ENCODE results near the gene PLD4.
"Not testable (repeated sequence)": the region's sequence is repeated elsewhere in the genome, so short reads cannot be mapped to it uniquely, and the experiment has no call there.

Gene PLD4, protein sequence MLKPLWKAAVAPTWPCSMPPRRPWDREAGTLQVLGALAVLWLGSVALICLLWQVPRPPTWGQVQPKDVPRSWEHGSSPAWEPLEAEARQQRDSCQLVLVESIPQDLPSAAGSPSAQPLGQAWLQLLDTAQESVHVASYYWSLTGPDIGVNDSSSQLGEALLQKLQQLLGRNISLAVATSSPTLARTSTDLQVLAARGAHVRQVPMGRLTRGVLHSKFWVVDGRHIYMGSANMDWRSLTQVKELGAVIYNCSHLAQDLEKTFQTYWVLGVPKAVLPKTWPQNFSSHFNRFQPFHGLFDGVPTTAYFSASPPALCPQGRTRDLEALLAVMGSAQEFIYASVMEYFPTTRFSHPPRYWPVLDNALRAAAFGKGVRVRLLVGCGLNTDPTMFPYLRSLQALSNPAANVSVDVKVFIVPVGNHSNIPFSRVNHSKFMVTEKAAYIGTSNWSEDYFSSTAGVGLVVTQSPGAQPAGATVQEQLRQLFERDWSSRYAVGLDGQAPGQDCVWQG

DNA sequence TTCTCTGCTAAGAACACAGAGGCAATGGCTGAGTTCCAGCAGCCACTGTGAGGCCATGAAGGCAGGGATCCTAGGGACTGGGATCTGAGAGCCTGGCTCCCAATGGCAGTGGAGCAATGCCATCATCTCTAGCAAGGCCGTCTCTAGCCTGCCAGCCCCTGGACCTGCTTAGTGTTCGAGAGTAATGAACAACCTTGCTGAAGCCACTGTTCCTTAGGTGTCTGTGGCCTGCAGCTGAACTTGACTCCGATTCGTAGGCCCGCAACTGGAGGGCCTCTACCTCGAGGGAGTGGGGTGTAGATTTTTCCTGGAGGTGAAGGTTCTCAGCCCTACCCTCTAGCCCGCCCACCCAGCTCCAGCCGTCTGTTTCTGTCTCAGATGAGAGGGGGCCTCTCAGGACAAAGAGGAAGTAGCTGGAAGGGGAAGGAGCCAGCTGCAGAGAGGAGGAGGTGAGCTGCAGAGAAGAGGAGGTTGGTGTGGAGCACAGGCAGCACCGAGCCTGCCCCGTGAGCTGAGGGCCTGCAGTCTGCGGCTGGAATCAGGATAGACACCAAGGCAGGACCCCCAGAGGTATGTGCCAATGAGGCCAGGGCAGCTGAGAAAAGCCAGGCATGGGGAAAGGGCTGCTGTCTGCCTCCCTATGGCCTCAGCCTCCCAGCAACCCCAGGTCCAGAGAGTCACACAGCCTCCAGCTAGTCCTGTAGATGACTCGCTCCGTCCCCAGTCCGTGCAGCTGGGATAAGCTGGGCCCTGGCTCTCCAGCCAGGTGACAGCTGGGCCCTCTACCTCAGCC is at the start of gene PLD4:
TSS of gene PLD4 (plus strand) at position 459 of the 793 bp plus-strand sequence. CDS start 2,262 bp downstream, outside the sequence.
- no peak for DNase-seq (ENCODE audit: low read depth)

DNA sequence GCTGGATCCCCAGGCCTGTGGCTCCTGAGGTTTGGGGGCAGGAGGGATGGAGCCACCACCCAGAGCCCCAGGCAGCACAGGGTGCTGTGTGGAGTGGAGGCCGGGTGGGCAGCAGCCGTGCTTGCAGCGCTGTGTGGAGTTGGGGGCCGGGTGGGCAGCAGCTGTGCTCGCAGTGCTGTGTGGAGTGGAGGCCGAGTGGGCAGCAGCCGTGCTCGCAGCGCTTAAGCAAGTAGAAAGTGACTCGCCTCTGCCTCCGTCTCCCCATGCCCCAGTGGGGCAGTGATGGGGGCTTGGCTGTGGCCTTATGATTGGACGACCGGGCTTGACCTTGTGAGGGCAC is 49.3 kb upstream of the PLD4 start:
- DNase-seq (ENCODE audit: low read depth): no peak

DNA sequence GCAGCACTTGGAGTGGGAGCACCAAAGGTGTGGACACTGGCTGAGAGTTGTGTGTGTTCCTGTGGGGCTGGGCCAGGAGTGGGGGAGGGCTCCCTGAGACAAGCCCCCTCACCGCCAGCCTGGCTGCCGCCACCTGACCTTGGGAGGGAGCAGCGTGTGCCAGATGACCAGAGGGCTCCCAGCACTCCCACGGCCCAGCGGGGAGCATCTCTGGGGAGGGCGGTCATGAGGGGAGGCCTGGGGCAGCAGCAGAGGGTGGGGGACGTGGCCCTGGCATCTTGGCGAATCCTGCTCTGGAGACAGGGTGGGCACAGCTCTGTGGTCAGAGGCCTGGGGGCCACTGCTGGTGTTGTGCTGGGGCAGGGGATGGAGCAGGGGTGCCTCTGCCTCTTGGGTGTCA is 48.9 kb upstream of the PLD4 start:
- DNase-seq (ENCODE audit: low read depth): no peak

DNA sequence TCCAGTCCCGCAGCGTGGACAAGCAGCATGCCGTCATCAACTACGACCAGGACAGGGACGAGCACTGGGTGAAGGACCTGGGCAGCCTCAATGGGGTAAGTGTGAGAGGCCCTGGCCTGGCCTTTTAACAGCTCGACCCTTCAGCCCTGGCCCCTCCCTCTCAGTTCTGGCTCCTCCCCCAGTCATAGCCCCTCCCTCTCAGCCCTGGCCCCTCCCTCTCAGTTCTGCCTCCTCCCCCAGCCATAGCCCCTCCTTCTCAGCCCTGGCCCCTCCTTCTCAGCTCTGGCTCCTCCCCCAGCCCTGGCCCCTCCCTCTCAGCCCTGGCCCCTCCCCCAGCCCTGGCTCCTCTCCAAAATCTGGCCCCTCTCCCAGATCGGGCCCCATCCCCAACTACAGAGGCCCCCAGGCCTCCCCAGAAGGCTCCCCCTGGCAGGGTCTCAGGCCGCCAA is 48.4 kb upstream of the PLD4 start:
- no peak for DNase-seq (ENCODE audit: low read depth)

DNA sequence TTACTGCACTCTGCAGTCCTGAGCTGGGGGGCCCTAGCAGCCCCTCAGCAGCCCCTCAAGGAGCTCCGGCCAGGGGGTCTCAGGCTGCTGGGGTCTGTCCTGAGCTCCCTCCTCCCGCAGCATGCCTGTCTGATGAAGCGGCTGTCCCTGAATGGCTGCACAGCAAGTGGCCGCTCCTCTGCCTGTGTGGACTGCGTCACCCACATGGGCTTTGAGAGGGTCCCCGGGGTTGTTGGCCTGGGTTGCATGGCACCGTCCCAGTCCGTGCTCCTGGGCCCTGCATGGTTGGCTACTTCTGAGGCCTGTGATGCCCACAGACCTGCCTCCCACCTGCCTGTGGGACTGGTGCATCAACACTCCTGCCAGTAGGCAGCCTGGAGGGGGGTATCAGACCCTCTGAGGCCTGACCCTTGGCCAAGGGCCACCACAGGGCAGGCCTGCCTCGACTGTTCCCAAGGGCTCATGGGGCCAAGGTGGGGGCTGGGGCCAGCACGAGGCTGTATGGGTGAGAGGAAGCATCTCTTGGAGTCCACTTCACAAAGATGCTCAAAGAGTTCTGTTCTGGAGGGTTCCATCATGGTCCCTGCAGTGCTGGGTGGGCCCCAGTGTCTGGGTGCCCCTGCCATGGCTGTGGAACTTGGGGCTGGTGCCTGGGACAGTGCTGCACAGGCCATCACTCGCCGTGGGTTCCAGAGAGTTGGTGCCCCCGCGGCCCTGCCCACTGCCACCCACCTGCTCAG is 47.4 kb upstream of the PLD4 start:
- DNase-seq (ENCODE audit: low read depth): no peak

DNA sequence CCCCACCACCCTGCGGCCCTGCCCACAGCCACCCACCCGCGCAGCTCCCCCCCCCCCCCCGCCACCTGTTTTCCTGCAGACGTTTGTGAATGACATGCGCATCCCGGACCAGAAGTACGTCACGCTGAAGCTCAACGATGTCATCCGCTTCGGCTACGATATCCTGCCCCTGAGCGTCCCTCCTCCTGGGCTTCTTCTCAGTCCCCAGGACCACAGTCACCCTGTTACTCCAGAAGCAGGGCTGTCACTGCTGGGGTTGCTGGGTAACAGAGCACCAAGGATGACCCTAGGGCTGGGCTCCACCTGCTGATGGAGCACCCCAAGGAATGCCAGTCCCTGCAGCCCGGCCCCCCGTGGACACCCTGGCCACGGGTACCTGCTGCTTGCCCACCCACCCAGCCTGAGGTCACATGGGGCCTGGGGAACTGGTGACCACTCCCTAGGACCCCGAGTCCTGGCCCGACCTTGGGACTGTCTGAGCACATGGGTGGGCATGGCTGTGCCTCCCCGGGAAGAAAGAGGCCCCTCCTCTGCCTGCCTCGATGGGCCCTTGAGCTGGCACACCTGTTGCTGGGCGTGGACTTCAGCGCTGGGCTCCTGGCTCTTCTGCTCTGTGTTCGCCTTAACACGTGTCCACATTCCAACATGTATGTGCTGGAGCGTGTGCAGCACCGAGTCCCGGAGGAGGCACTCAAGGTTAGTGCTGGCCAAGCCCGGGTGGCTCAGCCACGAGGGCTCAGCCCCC is 46.7 kb upstream of the PLD4 start:
- no peak for DNase-seq (ENCODE audit: low read depth)

DNA sequence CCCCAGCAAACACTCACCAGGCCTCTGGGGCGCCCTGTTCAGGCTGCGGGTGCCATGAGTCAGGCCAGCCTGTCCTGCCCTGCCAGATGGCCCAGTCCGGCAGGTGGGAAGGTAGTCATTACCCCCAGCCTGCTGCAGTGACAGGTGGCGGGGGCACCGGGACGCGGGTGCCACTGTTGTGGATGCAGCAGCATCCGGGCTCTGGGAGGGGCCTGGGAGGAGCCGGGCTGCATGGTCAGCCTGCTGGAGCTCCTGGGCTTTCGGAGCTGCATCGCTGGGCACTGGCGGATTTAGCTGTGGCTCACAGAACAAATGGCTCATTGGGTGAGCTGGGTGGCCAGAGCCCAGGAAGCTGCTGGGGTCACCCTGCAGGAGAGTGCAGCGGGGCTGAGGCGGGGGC is 46.1 kb upstream of the PLD4 start:
- no peak for DNase-seq (ENCODE audit: low read depth)

DNA sequence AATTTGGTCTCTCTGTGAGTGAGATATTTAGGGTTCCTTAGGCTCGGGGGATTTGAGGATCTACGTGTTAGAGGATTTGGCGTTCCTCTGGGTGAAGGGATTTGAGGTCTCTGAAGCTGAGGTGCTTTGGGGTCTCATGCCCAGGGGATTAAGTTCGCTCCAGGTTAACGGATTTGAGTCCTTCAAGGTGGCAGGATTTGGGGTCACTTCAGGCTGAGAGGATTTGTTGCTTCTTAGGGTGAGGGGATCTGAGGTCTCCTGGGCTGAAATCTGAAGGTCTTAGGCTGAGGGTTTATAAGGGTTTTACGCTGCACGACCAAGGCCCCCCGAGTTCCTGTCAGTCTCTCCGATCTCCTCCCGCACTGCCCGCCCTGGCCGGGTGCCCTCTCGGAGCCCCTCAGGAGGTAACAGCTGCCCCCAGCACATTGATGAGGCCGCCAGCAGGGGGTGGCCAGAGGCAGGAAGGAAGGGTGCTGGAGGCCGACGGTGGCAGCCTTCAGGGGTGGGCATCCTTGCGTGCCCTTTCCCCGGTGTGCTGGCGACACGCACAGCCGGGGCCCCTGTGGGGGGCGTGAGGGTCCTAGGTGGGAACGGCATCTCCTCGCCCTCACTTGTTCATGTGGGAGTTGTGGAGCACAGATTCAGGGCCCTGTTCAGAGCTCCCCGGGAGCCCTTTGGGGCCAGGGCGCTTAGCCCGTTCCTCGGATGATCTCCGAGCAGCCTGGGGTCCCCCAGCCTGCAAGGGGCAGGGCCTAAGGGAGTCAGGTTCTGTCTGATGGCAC is 45.3 kb upstream of the PLD4 start:
- DNase-seq (ENCODE audit: low read depth): no peak

DNA sequence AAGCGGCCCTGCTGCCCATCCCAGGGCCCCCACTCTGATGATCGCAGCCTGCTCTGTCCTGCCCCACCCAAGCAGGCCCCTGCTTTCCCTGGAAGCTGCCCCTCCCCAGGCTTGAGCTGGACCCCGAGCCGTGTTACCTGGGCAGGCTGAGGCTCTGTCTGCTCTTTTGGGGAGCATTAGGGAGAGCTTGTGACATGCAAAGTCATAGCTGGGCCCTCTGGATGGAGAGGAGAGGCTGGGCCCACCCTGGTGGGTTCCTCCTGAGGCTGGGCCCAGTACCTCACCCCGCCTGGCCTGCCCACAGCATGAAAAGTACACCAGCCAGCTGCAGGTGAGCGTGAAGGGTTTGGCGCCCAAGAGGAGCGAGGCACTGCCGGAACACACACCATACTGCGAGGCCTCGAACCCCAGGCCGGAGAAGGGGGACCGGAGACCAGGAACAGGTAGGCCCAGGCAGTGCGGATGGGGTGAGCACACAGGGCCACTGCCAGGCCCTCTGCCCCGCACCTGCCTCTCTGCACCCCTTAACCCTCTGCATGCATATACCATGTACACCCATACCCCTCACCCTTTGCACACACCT is 44.6 kb upstream of the PLD4 start:
- no peak for DNase-seq (ENCODE audit: low read depth)

DNA sequence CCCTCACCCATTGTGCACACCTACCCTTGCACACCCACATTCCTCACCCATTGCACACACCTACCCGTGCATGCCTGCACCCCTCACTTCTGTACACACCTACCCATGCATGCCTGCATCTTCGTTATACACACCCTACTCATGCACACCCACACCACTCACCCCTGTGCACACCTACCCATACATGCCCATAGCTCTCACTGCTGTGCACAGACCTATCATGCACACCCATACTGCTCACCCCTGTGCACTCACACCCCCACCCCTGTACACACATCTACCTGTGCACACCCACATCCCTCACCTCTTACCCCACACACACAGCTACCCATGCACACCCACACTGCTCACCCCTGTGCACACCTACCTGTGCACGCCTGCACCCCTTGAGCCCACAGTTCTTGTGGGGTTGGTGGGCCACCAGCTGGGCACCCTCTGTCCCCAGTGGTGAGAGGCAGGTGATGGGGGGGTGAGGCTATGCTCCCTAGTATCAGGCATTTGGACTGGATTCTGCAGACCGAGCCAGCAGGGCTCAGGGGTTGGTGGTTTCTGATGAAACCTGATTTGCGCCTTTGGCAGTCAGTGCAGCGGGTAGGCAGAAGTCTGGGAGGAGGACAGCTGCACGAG is 44.0 kb upstream of the PLD4 start:
- no peak for DNase-seq (ENCODE audit: low read depth)

DNA sequence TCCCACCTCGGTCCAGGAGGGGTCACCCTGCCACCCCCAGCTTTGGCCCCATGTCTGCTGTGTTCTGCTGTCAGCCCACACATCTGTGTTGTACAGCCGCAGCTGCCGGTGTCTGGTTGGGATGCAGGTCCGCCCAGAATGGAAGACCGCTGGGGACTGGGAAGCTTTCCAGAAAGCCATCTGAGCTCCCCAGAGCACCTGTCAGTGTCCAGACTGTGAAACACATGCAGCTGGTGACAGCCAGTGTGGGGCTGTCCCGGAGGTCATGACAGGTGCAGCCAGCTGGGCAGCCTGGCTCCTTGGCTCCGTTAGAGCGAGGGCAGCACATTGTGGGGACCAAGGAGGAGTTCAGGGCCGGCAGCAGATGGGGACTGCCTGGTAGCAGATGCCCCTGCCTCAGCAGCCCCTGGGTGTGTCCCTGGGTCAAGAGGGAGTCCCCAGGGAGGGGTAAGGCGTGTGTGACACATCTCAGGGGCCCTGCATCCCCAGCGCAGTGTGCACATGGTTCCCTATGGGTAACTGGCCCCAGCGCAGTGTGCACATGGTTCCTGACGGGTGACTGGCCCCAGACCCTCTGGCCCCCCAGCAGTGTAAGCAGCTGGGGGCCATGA is 43.2 kb upstream of the PLD4 start:
- no peak for DNase-seq (ENCODE audit: low read depth)

DNA sequence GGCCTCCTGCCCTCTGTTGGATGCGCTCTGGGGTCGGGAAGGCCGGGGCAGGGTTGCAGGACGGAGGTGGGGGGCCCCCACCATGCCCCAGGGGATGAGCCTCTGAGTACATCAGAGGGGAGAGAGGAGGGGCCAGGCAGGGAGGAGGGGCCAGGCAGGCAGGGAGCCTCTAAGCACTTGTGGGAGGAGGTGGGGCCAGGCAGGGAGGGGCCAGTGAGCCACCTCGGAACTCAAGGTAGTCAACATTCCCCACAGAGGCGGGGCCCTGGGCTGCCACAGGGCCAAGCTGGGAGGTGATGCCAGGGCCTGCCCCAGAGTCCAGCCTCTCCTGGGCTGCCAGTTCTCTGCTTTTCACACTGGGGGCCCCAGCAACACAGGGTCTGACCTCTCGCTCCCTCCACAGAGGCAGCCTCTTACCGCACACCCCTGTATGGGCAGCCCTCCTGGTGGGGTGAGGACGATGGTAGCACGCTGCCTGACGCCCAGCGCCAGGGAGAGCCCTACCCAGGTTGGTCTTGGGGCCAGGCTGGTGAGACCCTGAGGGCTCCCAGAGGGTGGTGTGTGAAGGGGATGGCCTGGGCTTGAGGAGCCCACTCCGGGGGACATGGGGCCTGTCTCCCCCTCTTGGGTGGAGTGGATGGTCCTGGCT is 42.2 kb upstream of the PLD4 start:
- DNase-seq (ENCODE audit: low read depth): no peak

DNA sequence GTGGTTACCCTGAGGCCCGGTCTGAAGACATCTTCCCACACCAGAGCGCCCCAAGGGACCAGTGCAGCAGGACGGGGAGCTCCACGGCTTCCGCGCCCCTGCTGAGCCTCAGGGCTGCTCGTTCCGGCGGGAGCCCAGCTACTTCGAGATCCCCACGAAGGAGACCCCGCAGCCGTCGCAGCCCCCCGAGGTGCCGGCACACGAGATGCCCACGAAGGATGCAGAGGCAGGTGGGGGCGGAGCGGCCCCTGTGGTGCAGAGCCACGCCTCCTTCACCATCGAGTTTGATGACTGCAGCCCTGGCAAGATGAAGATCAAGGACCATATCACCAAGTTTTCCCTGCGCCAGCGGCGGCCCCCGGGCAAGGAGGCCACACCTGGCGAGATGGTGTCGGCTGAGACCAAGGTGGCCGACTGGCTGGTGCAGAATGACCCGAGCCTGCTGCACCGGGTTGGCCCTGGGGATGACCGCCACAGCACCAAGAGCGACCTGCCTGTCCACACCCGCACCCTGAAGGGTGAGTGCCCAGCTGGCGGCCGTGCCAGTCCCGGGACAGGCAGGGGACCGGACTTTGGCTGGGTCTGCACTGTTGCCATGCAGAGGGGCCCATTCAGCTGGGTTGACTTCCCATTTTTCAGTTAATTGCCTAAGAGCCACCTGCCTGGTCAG is 41.6 kb upstream of the PLD4 start:
- no peak for DNase-seq (ENCODE audit: low read depth)

DNA sequence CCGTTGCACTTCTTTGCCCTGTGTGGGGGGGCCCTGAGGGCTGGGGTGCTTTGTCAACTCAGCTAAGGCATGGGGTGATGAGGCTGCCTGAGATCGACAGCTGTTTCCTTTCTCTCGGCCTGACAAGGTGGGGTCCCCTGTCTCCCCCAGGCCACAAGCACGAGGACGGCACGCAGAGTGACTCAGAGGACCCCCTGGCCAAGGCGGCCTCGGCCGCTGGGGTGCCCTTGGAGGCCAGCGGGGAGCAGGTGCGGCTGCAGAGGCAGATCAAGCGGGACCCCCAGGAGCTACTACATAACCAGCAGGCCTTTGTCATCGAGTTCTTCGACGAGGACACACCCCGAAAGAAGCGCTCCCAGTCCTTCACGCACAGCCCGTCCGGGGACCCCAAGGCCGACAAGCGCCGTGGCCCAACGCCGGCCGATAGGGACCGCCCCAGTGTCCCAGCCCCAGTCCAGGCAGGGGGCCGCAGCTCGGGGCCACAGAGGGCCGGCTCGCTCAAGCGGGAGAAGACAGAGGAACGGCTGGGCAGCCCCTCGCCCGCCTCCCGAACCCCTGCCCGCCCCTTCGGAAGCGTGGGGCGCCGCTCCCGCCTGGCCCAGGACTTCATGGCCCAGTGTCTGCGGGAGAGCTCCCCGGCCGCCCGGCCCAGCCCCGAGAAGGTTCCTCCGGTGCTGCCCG is 40.9 kb upstream of the PLD4 start:
- DNase-seq (ENCODE audit: low read depth): no peak

DNA sequence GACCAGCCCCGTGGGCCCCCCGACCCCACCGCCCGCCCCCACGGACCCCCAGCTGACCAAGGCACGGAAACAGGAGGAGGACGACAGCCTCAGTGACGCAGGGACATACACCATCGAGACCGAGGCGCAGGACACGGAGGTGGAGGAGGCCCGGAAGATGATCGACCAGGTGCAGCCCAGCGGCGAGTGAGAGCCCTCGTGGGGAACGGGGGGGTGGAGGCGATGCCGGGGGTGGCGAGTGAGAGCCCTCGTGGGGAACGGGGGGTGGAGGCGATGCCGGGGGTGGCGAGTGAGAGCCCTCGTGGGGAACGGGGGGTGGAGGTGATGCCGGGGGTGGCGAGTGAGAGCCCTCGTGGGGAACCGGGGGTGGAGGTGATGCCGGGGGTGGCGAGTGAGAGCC is 40.3 kb upstream of the PLD4 start:
- not testable (repeated sequence) for DNase-seq (ENCODE audit: low read depth)

DNA sequence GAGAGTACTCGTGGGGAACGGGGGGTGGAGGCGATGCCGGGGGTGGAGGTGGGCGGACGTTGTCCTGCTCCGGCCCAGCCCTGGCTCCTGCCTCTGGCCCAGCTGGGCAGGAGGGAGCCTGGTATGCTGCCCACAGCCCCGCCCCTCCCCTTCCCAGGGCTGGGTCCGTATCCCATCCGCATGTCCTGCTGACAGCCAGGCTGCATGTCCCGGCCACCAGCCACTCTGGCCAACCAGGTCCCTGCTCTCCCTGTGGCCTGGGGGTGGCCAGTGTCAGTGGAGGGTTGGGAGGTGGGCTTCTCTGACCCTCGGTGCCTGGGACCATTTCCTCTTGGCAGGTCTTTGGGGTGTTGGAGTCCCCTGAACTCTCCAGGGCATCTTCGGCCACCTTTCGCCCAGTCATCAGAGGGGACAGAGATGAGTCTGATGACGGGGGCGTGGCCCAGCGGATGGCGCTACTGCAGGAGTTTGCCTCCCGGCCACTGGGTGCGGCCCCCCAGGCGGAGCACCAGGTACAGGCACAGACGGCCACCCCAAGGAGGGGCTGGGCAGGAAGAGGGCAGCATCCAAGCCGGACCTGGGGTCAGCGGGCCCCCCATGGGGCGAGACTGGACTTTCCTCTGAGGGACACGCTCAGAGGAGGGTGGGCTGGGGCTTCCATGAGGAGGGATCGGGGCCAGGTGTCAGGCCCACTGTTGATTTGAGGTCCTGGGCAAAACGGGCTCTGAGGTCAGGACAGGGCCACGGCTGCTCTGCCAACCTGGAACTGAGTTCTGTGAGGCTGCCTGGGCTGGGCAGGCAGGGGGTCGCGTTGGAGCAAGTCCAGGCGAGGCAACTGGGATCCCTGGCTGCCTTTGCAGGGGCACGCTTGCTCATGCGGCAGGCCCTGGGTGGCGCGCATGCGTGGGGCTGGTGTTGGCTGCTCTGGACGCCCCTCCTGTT is 39.4 kb upstream of the PLD4 start:
- DNase-seq (ENCODE audit: low read depth): no peak
